Measurements from ENCODE around the gene HRCT1.
"Not testable (repeated sequence)": the region's sequence is repeated elsewhere in the genome, so short reads cannot be mapped to it uniquely, and the experiment has no call there.

Gene HRCT1

GRCh38 chr9:35933550-35934067 is 27.6 kb downstream of the HRCT1 start:
- Histone ChIP-seq H2BK5ac (ENCODE audit: low read depth, low read length, poor library complexity, severe bottlenecking) (no peak overlapping the region), H3K4me3 (ENCODE audit: insufficient read depth in 1 of 2, low read depth in 1 of 2, low read length in 2 of 2) (no peak overlapping the region), H2BK15ac (ENCODE audit: low read depth, poor library complexity, severe bottlenecking) (no peak overlapping the region), H3K27me3 (ENCODE audit: control insufficient read depth in 1 of 2, insufficient read depth in 1 of 2, low read length in 2 of 2) (no peaks in the 10 kb centered on the region), H3K4me1 (ENCODE audit: control insufficient read depth, insufficient read depth, low read depth, low read length) (peaks cover 5% of the 10 kb centered on the region), H4K91ac (ENCODE audit: low read length) (no peak overlapping the region), H3K36me3 (ENCODE audit: control insufficient read depth in 1 of 2, insufficient read depth in 2 of 2, low read depth in 1 of 2, low read length in 2 of 2) (no peaks in the 10 kb centered on the region), H2BK120ac (ENCODE audit: low read depth, low read length) (no peak overlapping the region), H3K4ac (ENCODE audit: low read depth in 1 of 2, low read length in 2 of 2) (no peak overlapping the region), H3K4me2 (ENCODE audit: low read length, poor library complexity, severe bottlenecking) (no peak overlapping the region), H3K79me1 (replicated peaks; ENCODE audit: low read length, poor library complexity, severe bottlenecking) (no peaks in the 10 kb centered on the region), H2AK5ac (ENCODE audit: low read length, severe bottlenecking) (no peak overlapping the region), H3K14ac (ENCODE audit: low read length in 2 of 2) (no peak overlapping the region), H3K9ac (ENCODE audit: low read length) (no peak overlapping the region), H3K23ac (ENCODE audit: low read length in 2 of 2) (no peak overlapping the region), H4K8ac (ENCODE audit: low read length) (no peak overlapping the region), H3K18ac (ENCODE audit: low read depth in 1 of 2, low read length in 2 of 2) (no peak overlapping the region), H3K9me3 (ENCODE audit: control insufficient read depth, low read length) (no peaks in the 10 kb centered on the region), H2BK12ac (ENCODE audit: low read length in 2 of 2) (no peak overlapping the region), H3K27ac (ENCODE audit: low read length, poor library complexity, severe bottlenecking) (no peak overlapping the region), H2AFZ (ENCODE audit: low read depth, low read length) (no peak overlapping the region)
- DNase-seq: no peak
- WGBS: 90% methylated on average over 4 of the region's 4 CpGs

GRCh38 chr9:35934069-35934468 is 28.1 kb downstream of the HRCT1 start:
- DNase-seq; H2BK15ac ChIP-seq (ENCODE audit: low read depth, poor library complexity, severe bottlenecking); H4K8ac ChIP-seq (ENCODE audit: low read length); H3K18ac ChIP-seq (ENCODE audit: low read depth in 1 of 2, low read length in 2 of 2); H3K14ac ChIP-seq (ENCODE audit: low read length in 2 of 2); H3K4ac ChIP-seq (ENCODE audit: low read depth in 1 of 2, low read length in 2 of 2); H3K36me3 ChIP-seq (ENCODE audit: control insufficient read depth in 1 of 2, insufficient read depth in 2 of 2, low read depth in 1 of 2, low read length in 2 of 2); H3K27me3 ChIP-seq (ENCODE audit: control insufficient read depth in 1 of 2, insufficient read depth in 1 of 2, low read length in 2 of 2); H2BK5ac ChIP-seq (ENCODE audit: low read depth, low read length, poor library complexity, severe bottlenecking); H3K79me1 ChIP-seq (replicated peaks; ENCODE audit: low read length, poor library complexity, severe bottlenecking); H3K9me3 ChIP-seq (ENCODE audit: control insufficient read depth, low read length); H3K4me1 ChIP-seq (ENCODE audit: control insufficient read depth, insufficient read depth, low read depth, low read length); H3K4me2 ChIP-seq (ENCODE audit: low read length, poor library complexity, severe bottlenecking); H2BK12ac ChIP-seq (ENCODE audit: low read length in 2 of 2); H3K9ac ChIP-seq (ENCODE audit: low read length); H3K23ac ChIP-seq (ENCODE audit: low read length in 2 of 2); H2BK120ac ChIP-seq (ENCODE audit: low read depth, low read length); H2AK5ac ChIP-seq (ENCODE audit: low read length, severe bottlenecking); H4K91ac ChIP-seq (ENCODE audit: low read length); H2AFZ ChIP-seq (ENCODE audit: low read depth, low read length); H3K27ac ChIP-seq (ENCODE audit: low read length, poor library complexity, severe bottlenecking); H3K4me3 ChIP-seq (ENCODE audit: insufficient read depth in 1 of 2, low read depth in 1 of 2, low read length in 2 of 2): not testable (repeated sequence)
- WGBS: 95% methylated on average over 6 of the region's 6 CpGs

GRCh38 chr9:35935261-35935660 is 29.3 kb downstream of the HRCT1 start:
- Histone ChIP-seq H2AK5ac (ENCODE audit: low read length, severe bottlenecking) (peak overlapping the region; percentile 49), H3K27ac (ENCODE audit: low read length, poor library complexity, severe bottlenecking) (no peak overlapping the region), H3K4me2 (ENCODE audit: low read length, poor library complexity, severe bottlenecking) (no peak overlapping the region), H4K8ac (ENCODE audit: low read length) (no peak overlapping the region), H3K18ac (ENCODE audit: low read depth in 1 of 2, low read length in 2 of 2) (no peak overlapping the region), H2AFZ (ENCODE audit: low read depth, low read length) (no peak overlapping the region), H3K4me3 (ENCODE audit: insufficient read depth in 1 of 2, low read depth in 1 of 2, low read length in 2 of 2) (no peak overlapping the region), H3K9ac (ENCODE audit: low read length) (no peak overlapping the region), H4K91ac (ENCODE audit: low read length) (no peak overlapping the region), H2BK120ac (ENCODE audit: low read depth, low read length) (no peak overlapping the region), H3K79me1 (replicated peaks; ENCODE audit: low read length, poor library complexity, severe bottlenecking) (no peaks in the 10 kb centered on the region), H3K4ac (ENCODE audit: low read depth in 1 of 2, low read length in 2 of 2) (no peak overlapping the region), H3K23ac (ENCODE audit: low read length in 2 of 2) (no peak overlapping the region), H3K9me3 (ENCODE audit: control insufficient read depth, low read length) (no peaks in the 10 kb centered on the region), H2BK5ac (ENCODE audit: low read depth, low read length, poor library complexity, severe bottlenecking) (no peak overlapping the region), H3K4me1 (ENCODE audit: control insufficient read depth, insufficient read depth, low read depth, low read length) (peaks cover 5% of the 10 kb centered on the region), H2BK12ac (ENCODE audit: low read length in 2 of 2) (no peak overlapping the region), H3K27me3 (ENCODE audit: control insufficient read depth in 1 of 2, insufficient read depth in 1 of 2, low read length in 2 of 2) (no peaks in the 10 kb centered on the region), H2BK15ac (ENCODE audit: low read depth, poor library complexity, severe bottlenecking) (no peak overlapping the region), H3K14ac (ENCODE audit: low read length in 2 of 2) (no peak overlapping the region), H3K36me3 (ENCODE audit: control insufficient read depth in 1 of 2, insufficient read depth in 2 of 2, low read depth in 1 of 2, low read length in 2 of 2) (no peaks in the 10 kb centered on the region)
- WGBS: 92% methylated on average over 3 of the region's 4 CpGs
- DNase-seq: no peak

GRCh38 chr9:35935755-35936509 is 29.9 kb downstream of the HRCT1 start:
- H2BK5ac ChIP-seq (ENCODE audit: low read depth, low read length, poor library complexity, severe bottlenecking): no peak overlapping the region
- no peak overlapping the region for H2BK15ac ChIP-seq (ENCODE audit: low read depth, poor library complexity, severe bottlenecking)
- no peak overlapping the region for H3K9ac ChIP-seq (ENCODE audit: low read length)
- no peak overlapping the region for H2BK12ac ChIP-seq (ENCODE audit: low read length in 2 of 2)
- H3K23ac ChIP-seq (ENCODE audit: low read length in 2 of 2): no peak overlapping the region
- no peak overlapping the region for H3K4me2 ChIP-seq (ENCODE audit: low read length, poor library complexity, severe bottlenecking)
- no peaks in the 10 kb centered on the region for H3K79me1 ChIP-seq (replicated peaks; ENCODE audit: low read length, poor library complexity, severe bottlenecking)
- no peak overlapping the region for H2BK120ac ChIP-seq (ENCODE audit: low read depth, low read length)
- no peak overlapping the region for H2AK5ac ChIP-seq (ENCODE audit: low read length, severe bottlenecking)
- no peak overlapping the region for H3K4me3 ChIP-seq (ENCODE audit: insufficient read depth in 1 of 2, low read depth in 1 of 2, low read length in 2 of 2)
- H2AFZ ChIP-seq (ENCODE audit: low read depth, low read length): no peak overlapping the region
- H3K14ac ChIP-seq (ENCODE audit: low read length in 2 of 2): no peak overlapping the region
- peak overlapping the region; percentile 60 for H3K27ac ChIP-seq (ENCODE audit: low read length, poor library complexity, severe bottlenecking)
- H3K4me1 ChIP-seq (ENCODE audit: control insufficient read depth, insufficient read depth, low read depth, low read length): peaks cover 5% of the 10 kb centered on the region
- H3K18ac ChIP-seq (ENCODE audit: low read depth in 1 of 2, low read length in 2 of 2): no peak overlapping the region
- H3K36me3 ChIP-seq (ENCODE audit: control insufficient read depth in 1 of 2, insufficient read depth in 2 of 2, low read depth in 1 of 2, low read length in 2 of 2): no peaks in the 10 kb centered on the region
- H3K9me3 ChIP-seq (ENCODE audit: control insufficient read depth, low read length): no peaks in the 10 kb centered on the region
- 100% methylated on average over 3 of the region's 7 CpGs for WGBS
- H4K8ac ChIP-seq (ENCODE audit: low read length): no peak overlapping the region
- H3K4ac ChIP-seq (ENCODE audit: low read depth in 1 of 2, low read length in 2 of 2): no peak overlapping the region
- no peak for DNase-seq
- H4K91ac ChIP-seq (ENCODE audit: low read length): no peak overlapping the region
- no peaks in the 10 kb centered on the region for H3K27me3 ChIP-seq (ENCODE audit: control insufficient read depth in 1 of 2, insufficient read depth in 1 of 2, low read length in 2 of 2)
